Activated CD4-positive, alpha-beta T cell treated with anti-CD3 and anti-CD28 coated beads, Interleukin-2, Interleukin-4, amounts not matched to agents 100 ng/mL and 50 ng/mL, durations not matched to agents 16 hours and 8 hours (primary cell): ENCODE results near the gene LZTFL1.

Experiments used
- DNase-seq: peaks from one replicate; pipeline ENCODE4 v3.0.0-alpha.2; 2020; ENCODE audit warnings: low spot score

The LZTFL1 gene, protein sequence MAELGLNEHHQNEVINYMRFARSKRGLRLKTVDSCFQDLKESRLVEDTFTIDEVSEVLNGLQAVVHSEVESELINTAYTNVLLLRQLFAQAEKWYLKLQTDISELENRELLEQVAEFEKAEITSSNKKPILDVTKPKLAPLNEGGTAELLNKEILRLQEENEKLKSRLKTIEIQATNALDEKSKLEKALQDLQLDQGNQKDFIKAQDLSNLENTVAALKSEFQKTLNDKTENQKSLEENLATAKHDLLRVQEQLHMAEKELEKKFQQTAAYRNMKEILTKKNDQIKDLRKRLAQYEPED

DNA sequence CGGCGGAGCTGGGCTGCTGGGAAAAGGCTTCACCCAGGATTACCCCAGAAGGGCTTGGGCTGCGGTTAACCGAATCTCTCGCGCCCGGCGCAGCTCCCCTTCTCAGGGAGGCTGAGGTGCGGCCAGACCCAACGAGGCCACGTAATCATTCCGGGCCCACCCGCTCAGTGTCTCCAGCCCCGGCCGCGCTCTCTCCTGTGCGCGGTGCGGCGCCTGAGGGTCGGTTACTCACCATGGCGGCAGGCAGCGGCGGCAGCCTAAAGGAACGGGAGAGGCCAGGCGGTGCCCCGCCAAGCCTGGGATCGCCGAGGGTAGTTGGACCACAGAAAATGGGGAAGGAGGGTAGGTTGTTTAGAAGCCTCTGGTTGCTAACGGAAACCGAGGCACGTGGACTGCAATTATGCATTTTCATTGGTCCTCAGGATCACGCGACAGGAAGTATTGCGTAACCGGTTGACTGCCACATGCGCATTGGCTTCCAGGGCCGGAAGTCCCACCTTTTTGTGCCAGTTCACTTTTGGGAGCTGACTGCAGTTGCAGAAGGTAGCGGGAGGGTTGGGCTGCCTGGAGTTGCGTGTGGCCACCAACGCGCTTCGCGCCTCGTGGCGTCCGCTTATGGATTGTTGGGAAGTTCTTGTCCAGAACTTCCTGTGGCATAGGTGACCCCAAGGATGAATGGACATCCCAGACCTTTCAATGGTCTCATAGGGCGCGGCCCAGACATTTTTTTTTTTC is at the start of gene LZTFL1:
Gene LZTFL1 (minus strand): TSS at position 363 of the 735 bp plus-strand sequence. CDS start 128 bp downstream, at position 235.
- peak; percentile 89 for DNase-seq

DNA sequence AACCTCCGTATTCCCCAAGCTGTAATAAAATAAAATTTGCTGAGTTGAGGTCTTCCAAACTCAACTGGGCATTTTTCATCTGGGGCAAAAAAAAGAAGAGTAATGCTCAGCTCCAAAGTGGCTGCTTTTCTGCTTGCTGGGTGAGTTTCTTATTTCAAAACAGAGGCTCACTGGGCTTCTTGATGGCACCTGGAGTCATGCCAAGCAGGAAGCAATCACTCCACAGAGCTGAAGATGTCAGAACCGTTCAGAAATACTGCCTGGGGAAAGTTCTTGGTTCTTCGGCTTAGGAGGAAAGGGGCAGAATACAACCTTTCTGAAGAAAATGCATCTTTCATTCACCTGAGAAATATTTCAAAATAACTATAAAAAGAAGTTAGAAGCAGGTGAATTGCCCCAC is 48.5 kb upstream of the LZTFL1 start:
- DNase-seq, result no peak

DNA sequence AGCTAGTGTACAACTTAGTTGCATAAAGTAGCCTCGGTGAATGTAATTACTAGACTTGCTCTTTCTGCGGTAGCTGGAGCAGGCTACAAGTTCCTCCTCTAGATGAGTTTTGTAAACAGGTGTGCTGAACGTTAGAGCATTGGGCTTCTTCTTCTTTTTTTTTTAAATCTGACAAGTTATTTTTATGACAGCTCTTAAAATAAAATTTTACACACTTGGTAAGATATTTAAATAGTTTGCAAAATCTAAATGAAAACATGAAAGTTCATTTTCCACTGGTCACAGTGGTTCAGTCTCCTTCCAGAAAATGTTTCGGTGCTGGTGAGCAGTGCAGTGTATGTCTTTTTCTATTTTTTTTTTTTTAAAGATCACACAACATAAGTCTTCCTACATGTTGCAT is 47.4 kb upstream of the LZTFL1 start:
- DNase-seq, result no peak

DNA sequence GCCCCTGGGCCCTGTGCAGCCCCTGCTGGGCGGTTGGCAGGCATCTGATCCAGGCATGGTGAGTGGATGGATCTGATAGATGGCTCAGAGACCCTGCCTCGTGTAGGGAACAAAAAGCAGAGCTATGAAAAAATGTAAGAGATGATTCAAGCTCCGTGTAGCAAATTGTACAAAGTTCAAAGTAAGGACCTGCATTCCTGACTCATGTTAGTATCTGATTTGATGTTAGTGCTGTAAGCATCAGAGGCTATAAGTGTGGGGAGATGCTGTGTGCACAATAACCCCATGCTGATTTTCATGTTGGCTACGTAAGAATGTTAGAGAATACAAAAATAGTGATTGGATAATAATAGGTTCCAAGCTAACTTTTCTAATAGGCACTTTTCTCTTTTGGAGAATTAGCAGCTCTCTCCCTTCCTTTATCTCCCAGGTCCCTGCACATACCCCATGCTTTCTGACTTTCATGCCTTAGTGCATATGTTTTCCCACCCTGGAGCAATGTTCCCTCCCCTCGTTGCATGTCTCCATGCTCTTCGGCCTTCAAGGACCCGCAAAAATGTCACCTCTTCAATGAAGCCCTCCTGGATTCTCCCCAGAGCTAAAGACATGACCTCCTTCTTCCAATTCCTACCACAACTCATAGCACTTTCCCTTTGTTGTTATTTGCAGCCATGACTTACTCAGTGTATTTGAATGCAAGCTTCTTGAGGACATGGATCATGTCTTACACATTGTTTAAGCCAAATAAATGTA is 46.0 kb upstream of the LZTFL1 start:
- no peak for DNase-seq

DNA sequence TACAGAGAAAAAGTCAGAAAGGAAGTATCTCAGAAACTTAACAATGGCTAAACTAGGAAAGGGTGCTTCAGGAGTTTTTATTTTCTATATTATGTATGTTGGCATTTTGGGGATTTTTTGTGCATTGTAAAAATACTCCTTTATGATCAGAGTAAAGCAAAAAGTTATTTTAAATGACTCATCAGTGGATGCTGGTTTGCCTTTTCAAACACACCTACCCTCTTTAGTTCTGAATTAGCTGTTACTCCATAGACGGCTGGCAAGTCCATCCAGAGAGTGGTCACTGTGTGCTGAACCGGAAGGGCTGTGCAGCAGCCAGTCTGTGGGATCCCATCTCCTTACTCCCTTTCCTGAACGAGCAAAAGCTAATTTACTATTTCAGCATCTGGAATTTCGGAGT is 45.4 kb upstream of the LZTFL1 start:
- no peak for DNase-seq

DNA sequence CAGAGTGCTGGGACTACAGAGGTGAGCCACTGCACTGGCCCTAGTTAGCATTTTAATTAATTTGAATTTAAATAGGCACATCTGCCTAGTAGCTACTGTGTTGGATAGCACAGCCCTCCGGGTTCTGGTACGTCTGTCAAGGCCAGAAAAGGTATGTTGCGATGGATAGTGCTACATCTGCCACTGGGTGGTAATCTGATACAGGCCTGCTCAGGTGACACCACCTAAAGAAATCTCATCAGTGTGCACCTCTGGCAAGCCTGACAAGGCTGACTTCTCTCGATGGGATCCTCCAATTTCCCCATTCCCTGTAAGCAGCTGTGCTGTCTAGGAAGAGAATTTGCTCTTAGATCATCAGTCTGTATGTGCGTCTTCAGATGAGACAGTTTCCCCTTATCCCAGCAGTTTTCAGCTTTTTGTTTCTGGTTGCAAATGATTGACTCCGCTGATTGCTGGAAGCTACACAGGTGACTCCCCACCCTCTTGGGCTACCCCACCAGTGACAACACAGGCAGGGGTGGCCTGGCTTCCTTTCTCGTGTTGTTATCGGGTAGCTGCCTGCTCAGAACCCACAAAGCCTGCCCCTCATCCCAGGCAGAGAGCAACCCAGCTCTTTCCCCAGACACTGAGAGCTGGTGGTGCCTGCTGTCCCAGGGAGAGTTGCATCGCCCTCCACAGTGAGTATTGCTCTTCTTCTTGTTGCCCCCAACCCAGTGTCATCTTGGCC is 44.2 kb upstream of the LZTFL1 start, which contains the start of gene CCR9:
Gene CCR9 (plus strand): TSS at position 565 of the 727 bp plus-strand sequence. CDS start 8,391 bp downstream, outside the sequence.
- DNase-seq, result no peak

DNA sequence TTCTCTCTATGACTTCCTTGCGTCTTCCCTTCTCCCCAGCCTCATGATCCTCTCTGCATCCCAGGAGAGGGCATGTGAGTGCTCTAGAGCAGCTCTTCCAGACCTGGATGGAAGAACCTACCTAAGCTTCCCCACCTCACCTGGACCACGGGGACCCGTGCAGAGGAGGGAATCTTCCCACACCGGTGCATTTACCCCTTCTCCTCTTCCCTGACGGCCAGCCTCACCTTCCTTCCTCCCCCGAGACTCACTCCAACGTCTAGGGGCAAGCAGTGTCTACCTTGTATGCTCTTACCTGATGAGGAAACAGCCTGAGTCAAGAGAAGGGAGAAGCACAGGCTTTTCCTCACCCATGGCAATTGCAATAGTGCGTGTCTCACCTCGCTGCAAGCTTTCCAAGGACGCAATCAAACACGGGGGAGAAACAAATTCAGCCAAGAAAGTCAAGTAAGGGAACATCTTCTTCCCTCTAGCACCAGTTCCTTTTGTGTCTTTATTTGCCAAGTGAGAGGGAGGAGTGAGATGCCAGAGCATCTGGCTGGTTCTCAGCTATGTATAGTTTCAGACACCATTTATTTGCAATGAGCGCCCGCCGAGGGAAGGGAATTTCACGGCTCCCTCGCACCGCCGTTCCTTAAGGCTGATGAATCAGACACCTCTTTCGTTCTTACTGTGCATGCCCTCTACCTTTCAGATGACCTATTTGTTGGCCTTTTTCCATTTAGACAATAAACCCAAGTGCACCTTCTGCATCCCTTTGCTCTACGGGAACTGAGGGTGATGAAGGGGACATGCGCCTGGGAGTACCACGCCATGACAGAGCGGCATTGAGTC is 42.7 kb upstream of the LZTFL1 start:
- peak; percentile 21 for DNase-seq

DNA sequence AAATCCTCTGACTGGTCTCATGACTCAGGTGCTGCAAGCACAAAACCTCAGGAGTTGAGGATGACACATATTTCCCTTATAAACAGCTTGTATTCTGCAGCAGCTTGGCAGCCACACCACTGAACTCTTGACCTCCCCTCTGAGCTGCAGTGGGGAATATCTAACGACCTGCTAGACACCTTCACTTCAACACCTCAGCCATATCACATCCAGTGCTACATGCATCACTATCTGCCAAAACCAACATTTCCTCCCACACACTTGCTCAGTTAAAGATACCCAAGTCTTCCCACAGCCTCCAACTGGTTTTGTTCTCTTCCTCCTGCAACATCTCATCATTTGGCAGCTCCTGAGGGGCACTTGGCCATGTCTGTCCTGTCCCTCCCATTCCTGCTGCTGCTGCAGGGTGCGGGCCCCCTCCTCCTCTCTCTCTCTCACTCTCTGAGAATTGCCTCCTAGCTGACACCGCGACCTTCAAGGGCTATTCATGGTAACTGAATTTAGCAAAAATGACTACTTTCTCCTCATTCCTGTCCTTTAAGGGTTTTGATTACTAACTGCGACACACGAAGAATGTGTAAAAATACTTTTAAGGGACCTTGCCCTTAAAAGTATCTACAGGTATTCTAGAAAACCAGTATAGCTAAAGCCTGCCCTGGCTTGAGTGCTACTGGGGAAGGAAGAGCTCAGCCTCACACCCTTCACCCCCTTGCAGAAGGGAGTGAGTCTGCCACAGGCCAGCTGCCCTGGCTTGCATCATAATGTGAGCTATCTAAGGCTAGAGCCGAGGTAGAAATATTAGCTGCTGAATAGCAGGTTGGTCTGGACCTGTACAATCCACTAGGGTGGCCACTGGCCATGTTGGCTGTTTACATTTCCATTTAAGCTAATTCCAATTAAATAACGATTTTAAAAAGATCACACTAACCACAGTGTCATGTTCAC is 39.4 kb upstream of the LZTFL1 start:
- DNase-seq, result peak; percentile 11

DNA sequence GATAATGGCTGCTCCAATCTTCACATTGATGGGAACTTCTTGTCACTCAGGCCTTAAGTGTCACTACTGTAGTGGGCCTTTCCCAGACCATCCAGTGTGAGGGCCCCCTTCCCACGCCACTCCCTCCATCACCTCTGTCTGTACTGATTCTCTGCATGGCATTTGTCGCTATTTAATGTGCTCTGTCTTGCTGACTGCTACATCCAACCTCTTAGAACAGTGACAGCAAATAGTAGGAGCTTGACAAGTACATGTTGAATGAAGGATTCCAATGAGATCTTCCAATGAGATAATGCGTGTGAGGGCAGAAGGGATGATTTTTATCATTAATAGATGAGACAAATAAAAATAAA is 38.8 kb upstream of the LZTFL1 start:
- DNase-seq, result no peak

DNA sequence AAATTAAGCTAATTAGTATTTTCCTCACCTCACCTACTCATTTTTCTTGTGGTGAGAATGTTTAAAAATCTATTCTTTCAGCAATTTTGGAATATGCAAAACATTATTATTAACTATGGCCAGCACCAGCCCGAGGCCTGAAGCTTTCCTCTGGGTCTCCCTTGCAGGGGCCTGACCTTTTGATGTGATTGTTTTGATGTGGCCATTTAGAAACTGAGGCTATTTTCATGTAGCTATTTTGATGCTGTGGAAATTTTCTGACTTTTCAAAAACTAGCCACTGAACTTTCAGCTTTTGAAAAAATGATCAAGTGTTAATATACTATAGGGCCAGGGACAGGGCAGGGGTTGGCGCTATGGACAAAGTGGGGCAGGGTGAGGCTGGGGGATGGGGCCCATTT is 36.2 kb upstream of the LZTFL1 start:
- DNase-seq, result no peak

DNA sequence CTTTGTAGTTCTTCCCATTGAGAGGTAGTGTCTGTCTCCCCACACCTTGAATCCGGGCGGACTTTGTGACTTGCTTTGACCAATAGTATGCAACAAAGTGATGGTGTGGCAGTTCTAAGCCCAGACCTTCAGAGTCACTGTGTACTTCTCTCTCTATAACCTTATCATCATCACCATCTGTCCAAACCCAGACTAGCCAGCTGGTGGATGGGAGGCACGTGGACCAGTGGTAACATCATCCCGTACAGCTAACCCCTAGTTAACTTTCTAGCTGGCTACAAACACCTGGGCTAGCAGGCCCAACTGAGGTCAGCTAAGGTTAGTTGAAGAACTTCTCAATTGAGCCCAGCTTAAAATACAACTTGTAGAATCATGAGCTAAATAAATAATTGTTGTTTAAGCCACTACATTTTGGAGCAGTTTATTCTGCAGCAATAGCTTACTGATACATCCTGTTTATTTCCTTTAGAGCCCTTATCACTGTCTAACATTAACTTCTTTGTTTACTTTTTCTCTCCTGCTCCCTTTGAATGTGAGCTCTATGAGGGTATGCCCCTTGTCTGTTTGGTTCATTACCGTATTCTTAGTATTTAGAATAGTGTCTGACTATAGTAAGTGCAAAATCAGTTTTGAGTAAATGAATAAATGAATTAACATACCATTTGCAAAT is 32.9 kb upstream of the LZTFL1 start:
- no peak for DNase-seq

DNA sequence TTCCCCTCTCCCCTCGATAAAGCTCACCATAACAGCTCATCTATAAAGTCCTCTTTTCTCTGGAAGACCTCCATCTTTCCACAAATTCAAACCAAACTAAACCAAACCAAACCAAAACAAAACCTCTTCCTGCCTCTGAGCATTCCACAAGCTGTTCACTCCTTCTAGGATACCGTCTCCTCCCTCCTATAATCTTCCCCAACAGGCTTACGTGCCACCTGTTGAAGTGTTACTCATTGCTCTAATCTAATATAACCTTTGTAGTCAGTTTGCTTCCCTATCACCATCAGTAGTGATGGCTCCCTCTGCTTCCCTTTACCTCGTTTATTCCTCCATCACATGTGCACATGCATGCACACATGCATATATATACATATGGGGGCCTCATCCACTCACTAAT is 31.7 kb upstream of the LZTFL1 start:
- DNase-seq, result no peak

DNA sequence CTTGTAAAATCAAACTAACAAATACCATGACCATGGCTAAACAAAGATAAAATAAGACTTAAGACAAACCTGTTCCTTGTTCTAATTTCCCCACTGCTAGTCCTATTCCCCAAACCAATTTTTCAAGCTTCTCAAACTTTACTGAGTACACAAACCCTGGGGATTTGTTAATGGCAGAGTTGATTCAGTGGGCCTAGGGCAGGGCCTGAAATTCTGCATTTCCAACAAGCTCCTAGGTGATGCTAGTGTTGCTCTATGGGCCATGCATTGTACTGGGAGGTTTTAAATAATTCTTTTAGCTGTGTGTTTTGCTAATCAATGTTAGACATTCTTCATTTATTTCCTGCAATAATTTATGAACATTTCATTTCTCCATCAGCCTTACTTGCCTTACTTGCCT is 31.1 kb upstream of the LZTFL1 start:
- DNase-seq, result no peak

DNA sequence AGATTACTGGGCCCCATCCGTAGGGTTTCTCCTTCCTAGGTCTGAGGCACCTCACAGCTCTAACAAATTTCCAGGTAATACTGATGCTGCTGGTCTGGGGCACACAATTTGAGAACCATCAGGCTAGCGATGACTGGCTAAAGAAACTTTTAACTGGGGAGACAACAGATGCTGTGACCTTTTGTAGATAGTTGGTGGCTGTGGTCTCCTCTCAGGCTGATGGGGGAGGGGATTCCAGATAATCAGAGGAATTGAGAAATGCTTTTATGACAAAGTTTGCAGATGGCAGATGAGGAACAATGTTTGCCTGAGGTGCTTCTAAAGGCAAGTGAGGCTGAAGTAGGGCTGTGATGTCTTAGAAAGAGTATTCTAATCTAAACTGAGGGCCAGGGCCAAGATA is 30.6 kb upstream of the LZTFL1 start:
- no peak for DNase-seq

DNA sequence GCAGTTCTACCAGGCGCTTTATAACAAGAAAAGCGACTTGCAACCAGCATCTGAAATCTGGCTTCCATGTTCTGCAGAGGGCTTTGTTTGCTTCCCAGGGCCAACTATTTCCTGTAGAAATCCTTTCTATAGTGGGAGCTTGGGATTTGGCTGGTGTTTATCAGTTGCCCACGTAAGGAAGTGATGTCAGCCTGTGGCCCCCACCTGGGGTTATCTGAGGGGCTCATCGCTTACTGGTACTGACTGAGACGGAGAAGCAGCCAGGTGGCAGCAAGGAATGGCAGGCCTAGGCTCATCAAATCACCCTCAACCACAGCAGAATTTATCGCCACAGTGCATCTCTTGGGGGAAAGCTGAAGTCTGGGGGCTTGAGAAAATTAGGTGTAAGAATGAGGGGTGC is 29.9 kb upstream of the LZTFL1 start:
- DNase-seq, result no peak

DNA sequence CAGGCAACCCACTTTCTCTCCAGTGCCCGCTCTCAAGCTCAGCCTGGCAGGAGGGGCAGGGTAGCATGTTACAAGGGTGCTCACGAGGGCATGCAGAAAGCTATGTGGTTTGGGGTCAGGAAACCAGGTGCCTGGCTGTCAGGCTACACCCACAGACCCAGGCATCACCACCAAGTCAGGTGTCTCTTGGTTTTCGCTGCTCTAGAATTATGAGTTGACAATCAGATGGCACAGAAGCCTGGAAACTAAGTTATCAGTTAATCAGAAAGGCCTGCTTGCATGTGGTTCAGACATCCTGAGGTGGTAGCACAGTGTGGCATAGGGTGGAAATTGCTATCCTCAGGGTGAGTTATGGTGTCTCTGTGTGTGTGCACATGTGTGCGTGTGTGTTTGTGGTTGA is 28.2 kb upstream of the LZTFL1 start:
- peak; percentile 42 for DNase-seq

DNA sequence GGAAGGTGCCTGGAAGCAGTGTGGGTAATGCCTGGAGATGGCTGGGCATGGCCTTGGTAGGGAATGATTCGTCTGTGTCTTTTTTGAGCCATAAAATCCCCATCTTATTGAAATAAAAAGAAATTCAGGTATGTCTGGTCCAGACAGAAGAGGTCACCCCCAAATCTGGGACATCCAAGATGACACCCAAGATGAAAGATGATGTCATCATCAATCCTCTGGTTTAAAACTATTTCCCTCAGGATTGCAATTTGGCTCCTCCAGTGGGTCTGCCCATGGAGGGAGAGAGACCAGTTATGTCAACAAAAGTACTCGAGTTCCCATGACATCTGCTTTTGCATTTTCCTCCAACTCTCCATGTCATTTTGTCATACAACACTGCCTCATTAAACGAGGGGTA is 27.7 kb upstream of the LZTFL1 start:
- DNase-seq, result no peak

DNA sequence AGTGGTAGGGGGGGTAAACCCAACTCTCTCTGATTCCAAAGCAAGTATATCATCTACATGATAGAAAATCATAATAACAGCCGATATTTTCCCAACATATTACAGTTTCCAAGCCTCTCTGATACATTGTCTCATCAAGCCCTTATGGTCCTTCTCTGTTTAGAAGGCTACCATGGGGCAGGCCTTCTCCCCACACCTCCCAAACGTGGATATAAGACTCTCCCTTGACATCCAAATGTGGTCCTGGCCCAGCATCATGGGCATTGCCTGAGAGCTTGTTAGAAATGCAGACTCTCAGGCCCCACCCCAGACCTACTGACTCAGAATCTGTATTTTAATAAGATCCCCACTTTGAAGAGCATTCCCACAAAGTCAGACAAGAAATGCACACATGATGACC is 26.7 kb upstream of the LZTFL1 start:
- no peak for DNase-seq

DNA sequence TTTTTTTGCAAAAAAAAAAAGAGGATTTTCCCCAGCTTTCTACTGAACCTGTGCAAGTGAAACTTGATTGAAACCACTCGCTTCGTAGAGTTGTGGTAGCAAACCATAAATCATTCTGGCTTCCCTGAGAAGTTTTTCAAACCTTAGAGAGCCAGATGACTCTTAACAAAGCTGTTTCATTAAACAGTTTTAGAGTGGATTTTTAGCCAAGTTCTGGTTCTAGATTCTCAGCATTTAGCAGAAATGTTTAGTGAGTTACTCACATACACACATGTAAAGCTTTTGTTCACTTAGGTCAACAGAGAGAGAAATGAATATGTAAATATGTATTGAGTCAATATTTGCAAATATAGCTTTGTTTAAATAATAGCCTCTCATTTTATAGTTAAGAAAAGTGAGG is 26.3 kb upstream of the LZTFL1 start:
- DNase-seq, result no peak

DNA sequence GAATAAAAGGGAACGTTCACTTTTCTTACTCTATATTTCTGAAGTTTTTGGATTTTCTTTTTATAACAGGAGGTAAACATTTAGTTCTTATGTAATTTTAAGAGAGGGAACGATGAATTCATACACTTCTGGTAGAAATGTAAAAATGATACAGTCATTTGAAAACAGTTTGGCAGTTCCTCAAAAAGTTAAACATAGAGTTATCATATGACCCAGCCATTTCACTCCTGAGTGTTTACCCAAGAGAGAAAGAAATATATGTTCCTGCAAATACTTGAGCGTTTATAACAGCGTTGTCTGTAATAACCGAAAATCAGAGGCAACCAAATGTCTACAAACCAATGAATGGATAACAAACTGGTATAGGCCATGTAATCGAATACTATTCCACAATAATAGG is 23.6 kb upstream of the LZTFL1 start:
- no peak for DNase-seq
